ENCODE results near the gene NUDT15. TPM values are rescaled to one million over a fixed set of nuclear protein-coding genes. Genes with fewer than 3 reads are reported as not detected.

The NUDT15 gene
- total RNA-seq, 1 experiment from 2014 or later, result 38.6 TPM

DNA sequence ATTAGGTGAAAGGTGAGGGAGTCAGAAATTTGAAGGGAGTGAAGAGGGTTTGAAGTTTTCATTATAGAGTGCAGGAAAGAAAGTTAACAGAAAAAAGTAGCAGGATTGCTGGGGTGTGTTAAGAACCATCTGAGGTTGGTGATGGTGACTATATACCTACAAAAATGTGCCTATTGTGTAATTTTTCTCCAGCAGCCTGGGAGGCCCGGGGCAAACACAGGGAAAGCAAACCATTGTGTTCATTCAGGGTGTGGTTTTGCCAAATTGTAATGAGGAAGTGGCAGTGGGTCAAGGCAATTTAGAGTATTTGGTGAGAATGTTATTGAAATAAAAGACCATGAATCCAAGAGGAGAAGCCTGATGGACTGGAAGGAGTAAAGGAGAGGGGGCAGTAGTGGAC is 28.2 kb upstream of the NUDT15 start:
- Histone ChIP-seq H3K4me3 (replicated peaks in 1 of 2; ENCODE audit: low read depth in 1 of 2, low read length in 2 of 2) (no peak overlapping the region), H3K9me2 (ENCODE audit: insufficient read depth) (no peaks in the 10 kb centered on the region), H3K9ac (ENCODE audit: low read length) (no peak overlapping the region), H4K20me1 (ENCODE audit: insufficient read depth) (no peaks in the 10 kb centered on the region), H3K9me3 (ENCODE audit: control insufficient read depth in 1 of 2, insufficient read depth in 1 of 2, low read depth in 1 of 2, low read length in 2 of 2) (no peaks in the 10 kb centered on the region), H3K4me2 (ENCODE audit: low read length) (peak overlapping the region; percentile 3; the same call in 1 of the 2 replicates), H3K79me2 (ENCODE audit: insufficient read depth, low read length) (no peaks in the 10 kb centered on the region), H3K36me3 (ENCODE audit: control insufficient read depth in 1 of 2, insufficient read depth in 2 of 2, low read length in 2 of 2) (no peaks in the 10 kb centered on the region), H3K27ac (ENCODE audit: low read depth, low read length) (no peak overlapping the region), H3K27me3 (ENCODE audit: insufficient read depth, low read length) (no peaks in the 10 kb centered on the region), H2AFZ (ENCODE audit: low read depth, low read length, poor library complexity, severe bottlenecking) (no peak overlapping the region), H3K4me1 (ENCODE audit: control insufficient read depth in 1 of 2, insufficient read depth in 2 of 2, low read length in 2 of 2) (peaks cover 0 to 9% of the 10 kb centered on the region in 2 experiments; a peak in 1 of 4 replicates)
- peak; percentile 40; the same call in 1 of the 2 replicates for ATAC-seq
- no peak for DNase-seq (ENCODE audit: low read depth, low spot score)
- ChIA-PET RAD21 (ENCODE audit: low non-redundant PET in 1 of 2, low total read pairs in 2 of 2, uncharacterized antibody in 2 of 2, unreplicated experiment in 2 of 2) (no interaction called here), CTCF (no interaction called here), POLR2A (no interaction called here)
- intact Hi-C loops (cut with micrococcal nuclease), result no loop called here
- BruUV-seq (replicated peaks), result no TSS peak
- TF ChIP-seq YY1 (IDR thresholded peaks at IDR 0.05; ENCODE audit: extremely low read depth, insufficient replicate concordance, low read depth, low read length), result no peak
- no peak for TF ChIP-seq EZH2 (IDR thresholded peaks at IDR 0.05)
- TF ChIP-seq CBX3 (IDR thresholded peaks at IDR 0.05; ENCODE audit: low read depth), result no peak
- TF ChIP-seq SP1 (IDR thresholded peaks at IDR 0.05; ENCODE audit: low read depth), result no peak
- TF ChIP-seq JUND (IDR thresholded peaks at IDR 0.05), result no peak
- TF ChIP-seq, protein P1, sequence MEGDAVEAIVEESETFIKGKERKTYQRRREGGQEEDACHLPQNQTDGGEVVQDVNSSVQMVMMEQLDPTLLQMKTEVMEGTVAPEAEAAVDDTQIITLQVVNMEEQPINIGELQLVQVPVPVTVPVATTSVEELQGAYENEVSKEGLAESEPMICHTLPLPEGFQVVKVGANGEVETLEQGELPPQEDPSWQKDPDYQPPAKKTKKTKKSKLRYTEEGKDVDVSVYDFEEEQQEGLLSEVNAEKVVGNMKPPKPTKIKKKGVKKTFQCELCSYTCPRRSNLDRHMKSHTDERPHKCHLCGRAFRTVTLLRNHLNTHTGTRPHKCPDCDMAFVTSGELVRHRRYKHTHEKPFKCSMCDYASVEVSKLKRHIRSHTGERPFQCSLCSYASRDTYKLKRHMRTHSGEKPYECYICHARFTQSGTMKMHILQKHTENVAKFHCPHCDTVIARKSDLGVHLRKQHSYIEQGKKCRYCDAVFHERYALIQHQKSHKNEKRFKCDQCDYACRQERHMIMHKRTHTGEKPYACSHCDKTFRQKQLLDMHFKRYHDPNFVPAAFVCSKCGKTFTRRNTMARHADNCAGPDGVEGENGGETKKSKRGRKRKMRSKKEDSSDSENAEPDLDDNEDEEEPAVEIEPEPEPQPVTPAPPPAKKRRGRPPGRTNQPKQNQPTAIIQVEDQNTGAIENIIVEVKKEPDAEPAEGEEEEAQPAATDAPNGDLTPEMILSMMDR (IDR thresholded peaks at IDR 0.05 in 2 of 3, conservative IDR thresholded peaks at IDR 0.05 in 1 of 3; ENCODE audit: borderline replicate concordance in 1 of 3, insufficient read depth in 1 of 3, low read depth in 2 of 3, low read length in 2 of 3), result no peak

DNA sequence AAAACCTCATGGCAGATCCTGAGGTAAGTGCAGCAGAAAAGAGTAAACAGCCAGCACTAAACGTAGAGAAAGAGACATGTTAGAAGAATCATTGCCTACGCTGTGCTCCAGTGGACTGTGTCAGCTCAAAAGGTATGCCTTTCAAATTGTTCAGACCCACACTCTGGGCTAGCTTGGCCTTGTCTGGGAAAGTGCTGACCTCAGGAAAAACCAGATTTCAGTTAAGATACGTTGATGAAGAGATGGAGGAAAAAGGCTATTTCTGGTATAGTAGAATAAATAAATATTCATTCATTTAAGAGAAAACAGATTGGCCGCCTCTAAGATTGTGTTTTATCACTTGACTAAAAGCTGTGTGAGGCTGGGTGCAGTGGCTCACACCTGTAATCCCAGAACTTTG is 26.8 kb upstream of the NUDT15 start:
- no peak overlapping the region for H3K4me2 ChIP-seq (ENCODE audit: low read length)
- intact Hi-C loops (cut with micrococcal nuclease), result no loop called here
- no peak overlapping the region for H3K4me3 ChIP-seq (replicated peaks in 1 of 2; ENCODE audit: low read depth in 1 of 2, low read length in 2 of 2)
- no peaks in the 10 kb centered on the region for H3K9me3 ChIP-seq (ENCODE audit: control insufficient read depth in 1 of 2, insufficient read depth in 1 of 2, low read depth in 1 of 2, low read length in 2 of 2)
- no peaks in the 10 kb centered on the region for H3K36me3 ChIP-seq (ENCODE audit: control insufficient read depth in 1 of 2, insufficient read depth in 2 of 2, low read length in 2 of 2)
- no peak overlapping the region for H3K27ac ChIP-seq (ENCODE audit: low read depth, low read length)
- ATAC-seq, result no peak
- ChIA-PET RAD21 (ENCODE audit: low non-redundant PET in 1 of 2, low total read pairs in 2 of 2, uncharacterized antibody in 2 of 2, unreplicated experiment in 2 of 2) (no interaction called here), POLR2A (no interaction called here), CTCF (no interaction called here)
- H3K4me1 ChIP-seq (ENCODE audit: control insufficient read depth in 1 of 2, insufficient read depth in 2 of 2, low read length in 2 of 2), result peaks cover 0 to 9% of the 10 kb centered on the region in 2 experiments; a peak in 1 of 4 replicates
- H2AFZ ChIP-seq (ENCODE audit: low read depth, low read length, poor library complexity, severe bottlenecking), result no peak overlapping the region
- H3K27me3 ChIP-seq (ENCODE audit: insufficient read depth, low read length), result no peaks in the 10 kb centered on the region
- no peaks in the 10 kb centered on the region for H3K79me2 ChIP-seq (ENCODE audit: insufficient read depth, low read length)
- no peaks in the 10 kb centered on the region for H4K20me1 ChIP-seq (ENCODE audit: insufficient read depth)
- no peak for DNase-seq (ENCODE audit: low read depth, low spot score)
- BruUV-seq (replicated peaks), result no TSS peak
- no peak overlapping the region for H3K9ac ChIP-seq (ENCODE audit: low read length)
- no peaks in the 10 kb centered on the region for H3K9me2 ChIP-seq (ENCODE audit: insufficient read depth)
- TF ChIP-seq, protein P2, sequence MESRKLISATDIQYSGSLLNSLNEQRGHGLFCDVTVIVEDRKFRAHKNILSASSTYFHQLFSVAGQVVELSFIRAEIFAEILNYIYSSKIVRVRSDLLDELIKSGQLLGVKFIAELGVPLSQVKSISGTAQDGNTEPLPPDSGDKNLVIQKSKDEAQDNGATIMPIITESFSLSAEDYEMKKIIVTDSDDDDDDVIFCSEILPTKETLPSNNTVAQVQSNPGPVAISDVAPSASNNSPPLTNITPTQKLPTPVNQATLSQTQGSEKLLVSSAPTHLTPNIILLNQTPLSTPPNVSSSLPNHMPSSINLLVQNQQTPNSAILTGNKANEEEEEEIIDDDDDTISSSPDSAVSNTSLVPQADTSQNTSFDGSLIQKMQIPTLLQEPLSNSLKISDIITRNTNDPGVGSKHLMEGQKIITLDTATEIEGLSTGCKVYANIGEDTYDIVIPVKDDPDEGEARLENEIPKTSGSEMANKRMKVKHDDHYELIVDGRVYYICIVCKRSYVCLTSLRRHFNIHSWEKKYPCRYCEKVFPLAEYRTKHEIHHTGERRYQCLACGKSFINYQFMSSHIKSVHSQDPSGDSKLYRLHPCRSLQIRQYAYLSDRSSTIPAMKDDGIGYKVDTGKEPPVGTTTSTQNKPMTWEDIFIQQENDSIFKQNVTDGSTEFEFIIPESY (IDR thresholded peaks at IDR 0.05; ENCODE audit: extremely low read depth, insufficient replicate concordance, low read length), result no peak
- TF ChIP-seq, protein P1 (IDR thresholded peaks at IDR 0.05 in 2 of 3, conservative IDR thresholded peaks at IDR 0.05 in 1 of 3; ENCODE audit: borderline replicate concordance in 1 of 3, insufficient read depth in 1 of 3, low read depth in 2 of 3, low read length in 2 of 3), result no peak
- no peak for TF ChIP-seq EZH2phosphoT487 (IDR thresholded peaks at IDR 0.05; ENCODE audit: borderline replicate concordance)
- no peak for TF ChIP-seq SRF (IDR thresholded peaks at IDR 0.05; ENCODE audit: low read depth)
- no peak for TF ChIP-seq POLR2AphosphoS5 (IDR thresholded peaks at IDR 0.05; ENCODE audit: low read depth, low read length)
- TF ChIP-seq ATF3 (IDR thresholded peaks at IDR 0.05), result no peak
- TF ChIP-seq MAX (IDR thresholded peaks at IDR 0.05), result no peak
- no peak for TF ChIP-seq SP1 (IDR thresholded peaks at IDR 0.05; ENCODE audit: low read depth)
- TF ChIP-seq TCF7L2 (IDR thresholded peaks at IDR 0.05; ENCODE audit: borderline replicate concordance, extremely low read depth, insufficient read depth, insufficient read length), result no peak
